Fibroblast of lung (primary cell): ENCODE results near the gene SPAG9.

Experiments
- EZH2 ChIP-seq: IDR thresholded peaks from 2 replicates; pipeline ENCODE4 v1.5.1; 2012; ENCODE audit warnings: low read length, control low read depth, mild to moderate bottlenecking; ENCODE audit errors: missing control alignments
- TF ChIP-seq, protein P1 (sequence below), 2 donors: IDR thresholded peaks in 1 of 2; conservative IDR thresholded peaks in 1 of 2; 1 replicate in 1 of 2; 2 replicates in 1 of 2; pipeline ENCODE4 v1.5.1; 2011 to 2012; ENCODE audit warnings: low read length in 2 of 2, control low read depth in 1 of 2, inconsistent platforms in 1 of 2, low read depth in 1 of 2, mild to moderate bottlenecking in 1 of 2

DNA sequence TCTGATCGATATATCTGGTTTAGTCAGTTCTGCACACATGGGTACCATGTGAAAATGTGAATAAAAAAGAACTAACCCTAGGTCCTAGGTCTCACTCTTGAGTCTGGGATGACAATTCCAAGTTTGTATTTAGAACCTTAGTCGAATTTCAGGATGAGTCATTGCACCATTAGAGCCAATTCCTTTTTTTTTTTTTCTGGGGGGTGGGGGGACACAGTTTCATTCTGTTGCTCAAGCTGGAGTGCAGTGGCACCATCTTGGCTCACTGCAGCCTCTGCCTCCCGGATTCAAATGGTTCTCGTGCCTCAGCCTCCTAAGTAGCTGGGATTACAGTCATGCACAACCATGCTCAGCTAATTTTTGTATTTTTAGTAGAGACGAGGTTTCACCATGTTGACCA lies 41.6 kb downstream of the SPAG9 start:
- TF ChIP-seq, protein P1, sequence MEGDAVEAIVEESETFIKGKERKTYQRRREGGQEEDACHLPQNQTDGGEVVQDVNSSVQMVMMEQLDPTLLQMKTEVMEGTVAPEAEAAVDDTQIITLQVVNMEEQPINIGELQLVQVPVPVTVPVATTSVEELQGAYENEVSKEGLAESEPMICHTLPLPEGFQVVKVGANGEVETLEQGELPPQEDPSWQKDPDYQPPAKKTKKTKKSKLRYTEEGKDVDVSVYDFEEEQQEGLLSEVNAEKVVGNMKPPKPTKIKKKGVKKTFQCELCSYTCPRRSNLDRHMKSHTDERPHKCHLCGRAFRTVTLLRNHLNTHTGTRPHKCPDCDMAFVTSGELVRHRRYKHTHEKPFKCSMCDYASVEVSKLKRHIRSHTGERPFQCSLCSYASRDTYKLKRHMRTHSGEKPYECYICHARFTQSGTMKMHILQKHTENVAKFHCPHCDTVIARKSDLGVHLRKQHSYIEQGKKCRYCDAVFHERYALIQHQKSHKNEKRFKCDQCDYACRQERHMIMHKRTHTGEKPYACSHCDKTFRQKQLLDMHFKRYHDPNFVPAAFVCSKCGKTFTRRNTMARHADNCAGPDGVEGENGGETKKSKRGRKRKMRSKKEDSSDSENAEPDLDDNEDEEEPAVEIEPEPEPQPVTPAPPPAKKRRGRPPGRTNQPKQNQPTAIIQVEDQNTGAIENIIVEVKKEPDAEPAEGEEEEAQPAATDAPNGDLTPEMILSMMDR (conservative IDR thresholded peaks at IDR 0.05 in 1 of 2, IDR thresholded peaks at IDR 0.05 in 1 of 2; ENCODE audit: low read depth in 1 of 2, low read length in 2 of 2), result no peak
- no peak for TF ChIP-seq EZH2
